Measurements from ENCODE around the gene VSTM2B.

VSTM2B gene

DNA sequence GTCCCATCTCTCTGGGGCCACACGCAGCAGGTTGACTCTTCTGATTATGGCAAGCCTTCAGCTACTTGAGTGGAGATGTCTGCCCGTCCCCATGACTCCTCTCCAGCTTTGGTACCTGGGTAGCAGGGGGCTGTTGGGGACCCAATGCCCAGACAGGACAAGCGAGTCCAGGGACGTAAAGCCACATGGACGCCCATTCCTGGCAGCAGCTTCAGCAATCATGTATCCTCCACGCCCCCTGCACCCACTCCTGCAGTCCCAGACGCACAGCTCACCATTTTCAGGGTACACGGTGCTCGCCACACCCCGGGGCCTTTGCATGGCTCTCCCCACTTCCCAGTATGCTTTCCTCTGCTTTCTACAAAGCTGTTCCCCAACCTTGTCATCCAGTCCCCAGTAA, 22.0 kb upstream of the VSTM2B start:
- Histone ChIP-seq H3K4me2 (ENCODE audit: low read length, poor library complexity, severe bottlenecking) (no peak overlapping the region), H3K18ac (ENCODE audit: low read depth in 1 of 2, low read length in 2 of 2) (no peak overlapping the region), H4K8ac (ENCODE audit: low read length) (no peak overlapping the region), H2BK12ac (ENCODE audit: low read length in 2 of 2) (no peak overlapping the region), H2AK5ac (ENCODE audit: low read length, severe bottlenecking) (no peak overlapping the region), H3K23ac (ENCODE audit: low read length in 2 of 2) (no peak overlapping the region), H2BK5ac (ENCODE audit: low read depth, low read length, poor library complexity, severe bottlenecking) (no peak overlapping the region), H3K9ac (ENCODE audit: low read length) (no peak overlapping the region), H3K4me3 (ENCODE audit: insufficient read depth in 1 of 2, low read depth in 1 of 2, low read length in 2 of 2) (no peak overlapping the region), H3K4me1 (ENCODE audit: control insufficient read depth, insufficient read depth, low read depth, low read length) (no peaks in the 10 kb centered on the region), H3K14ac (ENCODE audit: low read length in 2 of 2) (no peak overlapping the region), H3K36me3 (ENCODE audit: control insufficient read depth in 1 of 2, insufficient read depth in 2 of 2, low read depth in 1 of 2, low read length in 2 of 2) (no peaks in the 10 kb centered on the region), H3K27ac (ENCODE audit: low read length, poor library complexity, severe bottlenecking) (no peak overlapping the region), H3K9me3 (ENCODE audit: control insufficient read depth, low read length) (no peaks in the 10 kb centered on the region), H3K79me1 (replicated peaks; ENCODE audit: low read length, poor library complexity, severe bottlenecking) (no peaks in the 10 kb centered on the region), H2BK15ac (ENCODE audit: low read depth, poor library complexity, severe bottlenecking) (no peak overlapping the region), H2AFZ (ENCODE audit: low read depth, low read length) (no peak overlapping the region), H3K27me3 (ENCODE audit: control insufficient read depth in 1 of 2, insufficient read depth in 1 of 2, low read length in 2 of 2) (peaks cover 0 to 6% of the 10 kb centered on the region in 2 experiments), H3K4ac (ENCODE audit: low read depth in 1 of 2, low read length in 2 of 2) (no peak overlapping the region), H4K91ac (ENCODE audit: low read length) (no peak overlapping the region), H2BK120ac (ENCODE audit: low read depth, low read length) (no peak overlapping the region)
- no peak for DNase-seq
- 79% methylated on average over 10 of the region's 10 CpGs for WGBS

DNA sequence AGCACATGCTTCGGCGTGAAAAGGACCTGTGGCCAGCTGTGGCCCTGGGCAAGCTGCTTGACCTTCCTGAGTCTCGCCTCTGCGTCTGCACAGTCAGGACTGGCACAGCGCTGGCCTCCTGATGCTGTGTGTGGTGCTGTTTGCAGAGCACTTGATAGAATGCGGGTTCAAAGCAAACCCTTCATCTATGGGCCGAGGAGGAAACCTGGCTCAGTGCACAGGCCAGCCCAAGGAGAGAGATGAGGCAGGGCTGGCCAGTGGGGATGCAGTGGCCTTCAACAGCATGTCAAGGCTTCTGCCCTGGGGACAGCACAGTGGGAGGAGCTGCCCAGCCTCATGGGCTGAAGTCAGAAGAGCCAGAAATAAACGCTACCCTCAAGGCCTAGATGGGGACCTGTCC, 21.3 kb upstream of the VSTM2B start:
- no peak overlapping the region for H3K14ac ChIP-seq (ENCODE audit: low read length in 2 of 2)
- no peak overlapping the region for H2AFZ ChIP-seq (ENCODE audit: low read depth, low read length)
- no peaks in the 10 kb centered on the region for H3K79me1 ChIP-seq (replicated peaks; ENCODE audit: low read length, poor library complexity, severe bottlenecking)
- no peaks in the 10 kb centered on the region for H3K4me1 ChIP-seq (ENCODE audit: control insufficient read depth, insufficient read depth, low read depth, low read length)
- no peak overlapping the region for H2BK12ac ChIP-seq (ENCODE audit: low read length in 2 of 2)
- H3K4me2 ChIP-seq (ENCODE audit: low read length, poor library complexity, severe bottlenecking) = no peak overlapping the region
- no peak overlapping the region for H3K4ac ChIP-seq (ENCODE audit: low read depth in 1 of 2, low read length in 2 of 2)
- no peak overlapping the region for H3K27ac ChIP-seq (ENCODE audit: low read length, poor library complexity, severe bottlenecking)
- H2BK5ac ChIP-seq (ENCODE audit: low read depth, low read length, poor library complexity, severe bottlenecking) = no peak overlapping the region
- H3K27me3 ChIP-seq (ENCODE audit: control insufficient read depth in 1 of 2, insufficient read depth in 1 of 2, low read length in 2 of 2) = peaks cover 0 to 6% of the 10 kb centered on the region in 2 experiments
- no peak overlapping the region for H4K91ac ChIP-seq (ENCODE audit: low read length)
- H2AK5ac ChIP-seq (ENCODE audit: low read length, severe bottlenecking) = no peak overlapping the region
- no peak overlapping the region for H4K8ac ChIP-seq (ENCODE audit: low read length)
- no peak overlapping the region for H3K18ac ChIP-seq (ENCODE audit: low read depth in 1 of 2, low read length in 2 of 2)
- H3K4me3 ChIP-seq (ENCODE audit: insufficient read depth in 1 of 2, low read depth in 1 of 2, low read length in 2 of 2) = no peak overlapping the region
- no peak overlapping the region for H2BK120ac ChIP-seq (ENCODE audit: low read depth, low read length)
- no peaks in the 10 kb centered on the region for H3K9me3 ChIP-seq (ENCODE audit: control insufficient read depth, low read length)
- no peaks in the 10 kb centered on the region for H3K36me3 ChIP-seq (ENCODE audit: control insufficient read depth in 1 of 2, insufficient read depth in 2 of 2, low read depth in 1 of 2, low read length in 2 of 2)
- no peak overlapping the region for H3K9ac ChIP-seq (ENCODE audit: low read length)
- H2BK15ac ChIP-seq (ENCODE audit: low read depth, poor library complexity, severe bottlenecking) = no peak overlapping the region
- DNase-seq = no peak
- H3K23ac ChIP-seq (ENCODE audit: low read length in 2 of 2) = no peak overlapping the region
- WGBS = 84% methylated on average over 8 of the region's 8 CpGs

DNA sequence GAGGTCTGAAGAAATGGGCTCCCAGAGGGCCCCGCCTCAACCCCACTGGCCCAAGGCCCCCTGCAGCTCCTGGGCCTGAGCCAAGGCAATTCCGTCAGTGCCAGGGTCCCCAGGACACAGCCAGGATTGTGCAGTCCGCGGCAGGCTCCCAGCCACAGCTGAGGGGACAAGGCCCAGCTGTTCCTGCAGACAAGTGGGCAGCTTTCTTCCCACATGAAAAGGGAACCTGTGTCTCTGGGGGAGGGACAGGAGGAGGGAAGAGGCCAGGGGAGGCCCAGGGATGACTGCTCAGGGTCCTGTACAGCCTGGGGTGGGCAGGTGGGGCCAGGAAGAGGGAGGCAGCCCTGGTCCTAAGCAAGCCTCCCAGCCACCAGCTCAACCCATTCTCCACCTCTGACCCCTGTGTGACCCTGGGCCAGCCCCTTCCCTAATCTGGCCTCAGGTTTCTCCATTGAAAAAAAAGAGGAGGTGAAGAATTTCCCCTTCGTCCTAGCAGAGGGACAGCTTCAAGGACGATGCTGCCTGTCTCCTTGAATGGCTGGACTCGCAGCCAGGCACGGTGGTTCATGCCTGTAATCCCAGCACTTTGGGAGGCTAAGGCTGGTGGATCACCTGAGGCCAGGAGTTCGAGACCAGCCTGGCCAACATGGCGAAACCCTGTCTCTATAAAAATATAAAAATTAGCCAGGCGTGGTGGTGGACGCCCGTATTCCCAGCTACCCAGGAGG, 20.5 kb upstream of the VSTM2B start:
- Histone ChIP-seq H3K36me3 (ENCODE audit: control insufficient read depth in 1 of 2, insufficient read depth in 2 of 2, low read depth in 1 of 2, low read length in 2 of 2) (no peaks in the 10 kb centered on the region), H3K27ac (ENCODE audit: low read length, poor library complexity, severe bottlenecking) (no peak overlapping the region), H3K79me1 (replicated peaks; ENCODE audit: low read length, poor library complexity, severe bottlenecking) (no peaks in the 10 kb centered on the region), H3K4me2 (ENCODE audit: low read length, poor library complexity, severe bottlenecking) (no peak overlapping the region), H4K8ac (ENCODE audit: low read length) (no peak overlapping the region), H2BK5ac (ENCODE audit: low read depth, low read length, poor library complexity, severe bottlenecking) (no peak overlapping the region), H3K9ac (ENCODE audit: low read length) (no peak overlapping the region), H4K91ac (ENCODE audit: low read length) (no peak overlapping the region), H3K14ac (ENCODE audit: low read length in 2 of 2) (no peak overlapping the region), H2BK12ac (ENCODE audit: low read length in 2 of 2) (no peak overlapping the region), H2BK15ac (ENCODE audit: low read depth, poor library complexity, severe bottlenecking) (no peak overlapping the region), H3K4me3 (ENCODE audit: insufficient read depth in 1 of 2, low read depth in 1 of 2, low read length in 2 of 2) (no peak overlapping the region), H3K27me3 (ENCODE audit: control insufficient read depth in 1 of 2, insufficient read depth in 1 of 2, low read length in 2 of 2) (peaks cover 0 to 11% of the 10 kb centered on the region in 2 experiments), H3K4ac (ENCODE audit: low read depth in 1 of 2, low read length in 2 of 2) (no peak overlapping the region), H2BK120ac (ENCODE audit: low read depth, low read length) (no peak overlapping the region), H3K18ac (ENCODE audit: low read depth in 1 of 2, low read length in 2 of 2) (no peak overlapping the region), H3K23ac (ENCODE audit: low read length in 2 of 2) (no peak overlapping the region), H2AK5ac (ENCODE audit: low read length, severe bottlenecking) (no peak overlapping the region), H3K4me1 (ENCODE audit: control insufficient read depth, insufficient read depth, low read depth, low read length) (no peaks in the 10 kb centered on the region), H3K9me3 (ENCODE audit: control insufficient read depth, low read length) (no peaks in the 10 kb centered on the region), H2AFZ (ENCODE audit: low read depth, low read length) (no peak overlapping the region)
- DNase-seq = no peak
- WGBS = 80% methylated on average over 13 of the region's 13 CpGs

DNA sequence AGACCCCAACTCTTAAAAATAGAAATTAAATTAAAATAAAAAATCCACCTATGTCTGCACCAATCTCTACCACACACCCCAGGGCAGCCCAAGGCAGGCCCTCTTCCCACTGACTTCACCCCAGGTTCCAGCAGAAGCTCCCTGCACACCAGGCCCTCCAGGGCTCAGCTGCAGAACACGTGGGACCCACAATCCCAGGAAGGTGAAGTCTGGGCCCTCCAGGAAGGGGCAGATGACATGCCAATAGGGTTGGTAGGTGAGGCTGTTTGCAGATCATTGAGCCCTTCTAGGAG, 19.2 kb upstream of the VSTM2B start:
- H3K14ac ChIP-seq (ENCODE audit: low read length in 2 of 2) = no peak overlapping the region
- no peak overlapping the region for H3K27ac ChIP-seq (ENCODE audit: low read length, poor library complexity, severe bottlenecking)
- H3K18ac ChIP-seq (ENCODE audit: low read depth in 1 of 2, low read length in 2 of 2) = no peak overlapping the region
- no peak overlapping the region for H2BK120ac ChIP-seq (ENCODE audit: low read depth, low read length)
- H2AK5ac ChIP-seq (ENCODE audit: low read length, severe bottlenecking) = no peak overlapping the region
- H2BK5ac ChIP-seq (ENCODE audit: low read depth, low read length, poor library complexity, severe bottlenecking) = no peak overlapping the region
- H3K79me1 ChIP-seq (replicated peaks; ENCODE audit: low read length, poor library complexity, severe bottlenecking) = no peaks in the 10 kb centered on the region
- no peak overlapping the region for H4K91ac ChIP-seq (ENCODE audit: low read length)
- H3K4ac ChIP-seq (ENCODE audit: low read depth in 1 of 2, low read length in 2 of 2) = no peak overlapping the region
- H3K9ac ChIP-seq (ENCODE audit: low read length) = no peak overlapping the region
- no peak for DNase-seq
- H2AFZ ChIP-seq (ENCODE audit: low read depth, low read length) = no peak overlapping the region
- no peak overlapping the region for H2BK15ac ChIP-seq (ENCODE audit: low read depth, poor library complexity, severe bottlenecking)
- H3K4me1 ChIP-seq (ENCODE audit: control insufficient read depth, insufficient read depth, low read depth, low read length) = no peaks in the 10 kb centered on the region
- peaks cover 0 to 11% of the 10 kb centered on the region in 2 experiments for H3K27me3 ChIP-seq (ENCODE audit: control insufficient read depth in 1 of 2, insufficient read depth in 1 of 2, low read length in 2 of 2)
- no peak overlapping the region for H3K4me2 ChIP-seq (ENCODE audit: low read length, poor library complexity, severe bottlenecking)
- WGBS = 40% methylated on average over 1 of the region's 1 CpG
- H3K23ac ChIP-seq (ENCODE audit: low read length in 2 of 2) = no peak overlapping the region
- no peak overlapping the region for H4K8ac ChIP-seq (ENCODE audit: low read length)
- H2BK12ac ChIP-seq (ENCODE audit: low read length in 2 of 2) = no peak overlapping the region
- H3K4me3 ChIP-seq (ENCODE audit: insufficient read depth in 1 of 2, low read depth in 1 of 2, low read length in 2 of 2) = no peak overlapping the region
- no peaks in the 10 kb centered on the region for H3K36me3 ChIP-seq (ENCODE audit: control insufficient read depth in 1 of 2, insufficient read depth in 2 of 2, low read depth in 1 of 2, low read length in 2 of 2)
- H3K9me3 ChIP-seq (ENCODE audit: control insufficient read depth, low read length) = no peaks in the 10 kb centered on the region
